Activated T-helper 2 cell treated with anti-CD3 and anti-CD28 coated beads, Interferon-gamma antibody, Interleukin-2, Interleukin-4, amounts not matched to agents 10 μg/mL and 5 μg/mL and 100 μg/mL, durations not matched to agents 14 hours and 24 hours and 36 hours (primary cell): ENCODE measurements around the gene GPBP1. TPM values are rescaled to one million over a fixed set of nuclear protein-coding genes. Genes with fewer than 3 reads are reported as not detected.
"Not testable (repeated sequence)": the region's sequence is repeated elsewhere in the genome, so short reads cannot be mapped to it uniquely, and the experiment has no call there.

Experiments used
- DNase-seq: peaks from one replicate; pipeline ENCODE4 v3.0.0; 2021; ENCODE audit warnings: low spot score
- H3K27ac Mint-ChIP-seq: one replicate; pipeline ENCODE4 v1.8.0; 2021; ENCODE audit warnings: mixed read lengths
- H3K27me3 Mint-ChIP-seq: one replicate; pipeline ENCODE4 v1.8.0; 2021; ENCODE audit warnings: low read depth, mixed read lengths
- H3K36me3 Mint-ChIP-seq: one replicate; pipeline ENCODE4 v1.8.0; 2021; ENCODE audit warnings: low read depth, mixed read lengths
- H3K4me1 Mint-ChIP-seq: one replicate; pipeline ENCODE4 v1.8.0; 2021; ENCODE audit warnings: low read depth, mixed read lengths
- H3K4me3 Mint-ChIP-seq: one replicate; pipeline ENCODE4 v1.8.0; 2021; ENCODE audit warnings: low read depth, mild to moderate bottlenecking, moderate library complexity, mixed read lengths
- H3K9me3 Mint-ChIP-seq: one replicate; pipeline ENCODE4 v1.8.0; 2021; ENCODE audit warnings: mixed read lengths
- intact Hi-C: fragments of 100-400 bp; cut with micrococcal nuclease; formaldehyde crosslinking; loops from one replicate; pipeline ENCODE4 v1.15.1; 2023
- total RNA-seq: library from RNA; stranded (reverse); gene quantifications from 2 replicates; pipeline ENCODE4 v1.2.3, GENCODE V29; 2022

The GPBP1 gene
- total RNA-seq, 1 donor from 2014 or later = 92.0 TPM

- H3K4me1 Mint-ChIP-seq = peaks cover 19% of the 10 kb centered on the region
- intact Hi-C loops = loop anchor here (5.0 kb wide), 3 partner anchors 33 to 1292 kb away; partner anchors contain the start of gene PLK2
- H3K36me3 Mint-ChIP-seq, H3K4me3 Mint-ChIP-seq, H3K9me3 Mint-ChIP-seq, H3K27me3 Mint-ChIP-seq, H3K27ac Mint-ChIP-seq, DNase-seq: not testable (repeated sequence)
These were observed 3.7 kb upstream of the GPBP1 start for GRCh38 chr5:57170116-57170515.

- intact Hi-C loops = loop anchor here (2.0 to 5.0 kb wide), 6 partner anchors 35 to 1867 kb away; partner anchors contain the start of genes MIER3 and PLK2
- peaks cover 26% of the 10 kb centered on the region for H3K36me3 Mint-ChIP-seq
- DNase-seq = no peak
- no peaks in the 10 kb centered on the region for H3K27me3 Mint-ChIP-seq
- peak overlapping the region; percentile 95 for H3K27ac Mint-ChIP-seq
- H3K9me3 Mint-ChIP-seq = no peaks in the 10 kb centered on the region
- H3K4me3 Mint-ChIP-seq = peak overlapping the region; percentile 96
- H3K4me1 Mint-ChIP-seq = peaks cover 25% of the 10 kb centered on the region
These were observed 1.9 kb upstream of the GPBP1 start for GRCh38 chr5:57171816-57172465.

DNA sequence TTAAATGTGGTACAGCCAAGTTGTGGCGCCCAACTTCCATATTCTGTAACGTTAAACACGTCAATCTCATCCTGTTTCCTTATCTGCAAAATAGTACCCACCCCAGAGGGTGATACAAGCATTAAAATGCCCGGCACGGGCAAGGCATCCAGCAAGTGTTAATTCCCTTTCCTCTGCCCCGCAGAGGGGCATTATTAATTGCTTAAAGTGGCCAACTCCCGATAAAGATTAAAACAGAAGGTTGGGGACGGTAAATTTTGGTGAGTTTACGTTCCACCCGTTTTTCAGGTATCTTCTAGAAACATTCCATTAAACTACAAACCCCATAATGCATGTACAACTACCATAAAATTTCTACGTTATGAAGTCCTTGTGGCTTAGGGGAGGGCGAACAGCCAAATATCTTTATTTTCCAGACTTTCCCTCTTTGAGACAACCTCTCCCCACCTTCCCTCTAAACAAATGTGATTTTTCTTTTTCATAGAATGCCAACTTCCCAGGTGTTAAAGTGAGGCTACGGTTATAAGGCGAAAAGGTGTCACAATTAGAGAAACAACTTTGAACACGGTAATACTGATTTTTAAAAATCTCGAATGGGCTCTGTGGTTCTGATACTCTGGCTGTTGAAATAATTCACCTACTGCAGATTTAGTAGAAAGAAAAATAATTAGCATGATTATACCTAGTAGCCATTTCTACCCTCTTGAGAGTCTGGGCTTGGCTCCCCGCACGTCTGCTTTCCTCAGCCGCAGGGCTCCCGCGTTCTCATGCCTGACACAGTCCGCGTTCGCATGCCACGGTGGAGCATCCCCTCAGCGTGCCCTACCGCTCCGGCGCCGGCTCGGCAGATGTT, 1.2 kb upstream of the GPBP1 start:
- H3K27me3 Mint-ChIP-seq = no peaks in the 10 kb centered on the region
- no peak for DNase-seq
- H3K36me3 Mint-ChIP-seq = peaks cover 33% of the 10 kb centered on the region
- peak overlapping the region; percentile 95 for H3K27ac Mint-ChIP-seq
- intact Hi-C loops = loop anchor here (1.0 to 5.0 kb wide), 9 partner anchors 35 to 1866 kb away; partner anchors contain the start of genes MIER3, PLK2 and SETD9
- H3K4me3 Mint-ChIP-seq = peak overlapping the region; percentile 96
- peaks cover 27% of the 10 kb centered on the region for H3K4me1 Mint-ChIP-seq
- no peaks in the 10 kb centered on the region for H3K9me3 Mint-ChIP-seq

GRCh38 chr5:57174128-57174889, 450 bp downstream of the GPBP1 start:
- H3K27ac Mint-ChIP-seq = peak overlapping the region; percentile 99
- H3K4me1 Mint-ChIP-seq = peaks cover 40% of the 10 kb centered on the region
- H3K27me3 Mint-ChIP-seq = no peaks in the 10 kb centered on the region
- intact Hi-C loops = loop anchor here (2.0 to 5.0 kb wide), 4 partner anchors 37 to 1288 kb away; partner anchors contain the start of gene PLK2
- peaks cover 48% of the 10 kb centered on the region for H3K36me3 Mint-ChIP-seq
- H3K4me3 Mint-ChIP-seq = peak overlapping the region; percentile 96
- peak; percentile 24 for DNase-seq
- H3K9me3 Mint-ChIP-seq = no peaks in the 10 kb centered on the region

- DNase-seq = no peak
- H3K36me3 Mint-ChIP-seq = peaks cover 55% of the 10 kb centered on the region
These were observed 1.1 kb downstream of the GPBP1 start for GRCh38 chr5:57174890-57175510.

GRCh38 chr5:57175551-57176309, 1.9 kb downstream of the GPBP1 start:
- Mint-ChIP-seq H3K4me1 (peaks cover 49% of the 10 kb centered on the region), H3K4me3 (peak overlapping the region; percentile 96), H3K9me3 (no peaks in the 10 kb centered on the region), H3K36me3 (peaks cover 62% of the 10 kb centered on the region), H3K27me3 (no peaks in the 10 kb centered on the region), H3K27ac (peak overlapping the region; percentile 89)
- DNase-seq = peak; percentile 28
- intact Hi-C loops = loop anchor here (2.0 to 5.0 kb wide), 3 partner anchors 17 to 1178 kb away; no protein-coding TSS in a partner anchor

More at GRCh38 chr5:57174890-57175510, 1.1 kb downstream of the GPBP1 start:
- Mint-ChIP-seq H3K4me3 (peak overlapping the region; percentile 96), H3K27ac (peak overlapping the region; percentile 99), H3K9me3 (no peaks in the 10 kb centered on the region), H3K27me3 (no peaks in the 10 kb centered on the region), H3K4me1 (peaks cover 46% of the 10 kb centered on the region)
- intact Hi-C loops = loop anchor here (2.0 to 5.0 kb wide), 5 partner anchors 38 to 1287 kb away; partner anchors contain the start of gene PLK2

DNA sequence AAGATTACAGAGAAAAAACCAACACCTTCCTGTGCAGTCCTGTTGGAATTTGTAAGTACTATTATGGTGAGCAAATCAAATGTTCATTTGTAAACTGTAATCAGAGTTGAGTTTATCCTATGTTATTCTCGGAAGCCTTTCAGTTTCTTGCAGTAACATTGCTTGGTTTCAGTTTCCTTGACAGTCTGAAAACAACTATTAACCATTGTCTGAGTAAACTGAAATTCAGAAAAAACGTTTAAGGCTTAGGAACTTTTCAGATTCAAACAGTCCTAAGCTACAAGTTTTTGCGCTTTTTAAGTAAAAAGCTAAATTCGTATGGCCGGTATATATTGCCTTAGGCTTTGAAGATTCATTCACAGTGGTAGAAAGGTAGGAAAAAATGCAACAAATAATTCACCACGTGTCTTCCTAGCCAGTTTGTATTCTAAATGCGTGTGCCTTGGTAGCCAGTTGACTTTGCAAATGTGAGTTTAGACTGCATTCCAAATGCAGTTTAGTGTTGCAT, 2.5 kb downstream of the GPBP1 start:
- Mint-ChIP-seq H3K4me3 (peak overlapping the region; percentile 96), H3K27ac (peak overlapping the region; percentile 89), H3K36me3 (peaks cover 68% of the 10 kb centered on the region), H3K27me3 (no peaks in the 10 kb centered on the region), H3K4me1 (peaks cover 56% of the 10 kb centered on the region), H3K9me3 (no peaks in the 10 kb centered on the region)
- DNase-seq = no peak
- intact Hi-C loops = loop anchor here (2.0 to 5.0 kb wide), 2 partner anchors 16 to 1179 kb away; no protein-coding TSS in a partner anchor

GRCh38 chr5:57177479-57178156, 3.8 kb downstream of the GPBP1 start:
- H3K9me3 Mint-ChIP-seq = no peaks in the 10 kb centered on the region
- H3K27me3 Mint-ChIP-seq = no peaks in the 10 kb centered on the region
- intact Hi-C loops = loop anchor here (2.0 to 5.0 kb wide), 2 partner anchors 15 to 1180 kb away; no protein-coding TSS in a partner anchor
- H3K4me3 Mint-ChIP-seq = peak overlapping the region; percentile 96
- no peak for DNase-seq
- H3K27ac Mint-ChIP-seq = peak overlapping the region; percentile 38
- peaks cover 66% of the 10 kb centered on the region for H3K36me3 Mint-ChIP-seq
- H3K4me1 Mint-ChIP-seq = peaks cover 50% of the 10 kb centered on the region

- not testable (repeated sequence) for H3K9me3 Mint-ChIP-seq, H3K27me3 Mint-ChIP-seq, DNase-seq
- peaks cover 50% of the 10 kb centered on the region for H3K4me1 Mint-ChIP-seq
- intact Hi-C loops = loop anchor here (5.0 kb wide), 1 partner anchor 1181 kb away; no protein-coding TSS in a partner anchor
- H3K4me3 Mint-ChIP-seq = peak overlapping the region; percentile 96
- H3K27ac Mint-ChIP-seq = peak overlapping the region; percentile 7
- peaks cover 68% of the 10 kb centered on the region for H3K36me3 Mint-ChIP-seq
These were observed 4.4 kb downstream of the GPBP1 start for GRCh38 chr5:57178238-57178637.

GRCh38 chr5:57179262-57180200, 5.7 kb downstream of the GPBP1 start:
- Mint-ChIP-seq H3K4me1 (peaks cover 55% of the 10 kb centered on the region), H3K27me3 (no peaks in the 10 kb centered on the region), H3K36me3 (peaks cover 77% of the 10 kb centered on the region), H3K4me3 (peak overlapping the region; percentile 96), H3K27ac (peak overlapping the region; percentile 29), H3K9me3 (peaks cover 5% of the 10 kb centered on the region)
- intact Hi-C loops = loop anchor here (5.0 kb wide), 1 partner anchor 1182 kb away; no protein-coding TSS in a partner anchor
- no peak for DNase-seq
